ENCODE results near the gene RAP1GAP2.
A peak's percentile ranks its signal among the peaks of the same experiment; 100 is the strongest.

RAP1GAP2 gene

DNA sequence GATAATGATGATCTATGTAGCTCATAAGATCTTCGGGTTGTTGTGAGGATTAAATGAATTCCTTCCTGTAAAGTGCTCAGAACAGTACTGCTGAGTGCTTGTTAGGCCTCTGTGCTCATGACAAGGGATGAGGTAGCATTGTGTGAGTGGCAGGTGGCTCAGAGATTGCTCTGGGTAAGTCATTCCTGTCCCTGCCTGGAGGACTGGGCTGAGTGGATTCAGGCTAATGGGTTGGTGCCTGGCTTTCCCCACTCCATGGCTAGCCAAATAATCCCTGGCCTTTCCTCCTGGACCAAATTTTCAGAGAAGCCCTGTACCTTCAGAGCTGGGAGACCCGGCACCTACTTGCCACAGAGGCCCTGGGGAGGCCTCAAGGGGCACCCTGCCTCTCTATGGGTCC lies 45.5 kb upstream of the RAP1GAP2 start:
- Histone ChIP-seq H3K4me1 (ENCODE audit: control insufficient read depth, insufficient read depth, low read length) (no peaks in the 10 kb centered on the region; the same call in 1 of the 2 replicates), H3K4me3 (ENCODE audit: low read depth, low read length) (no peak overlapping the region), H3K36me3 (ENCODE audit: control insufficient read depth in 2 of 2, insufficient read depth in 1 of 2, low read length in 2 of 2) (no peaks in the 10 kb centered on the region), H3K27ac (ENCODE audit: extremely low read depth, low read depth, low read length) (no peak overlapping the region), H3K9me3 (ENCODE audit: control insufficient read depth, insufficient read depth, low read depth, low read length) (no peaks in the 10 kb centered on the region)
- ChIA-PET POLR2A (no interaction called here), CTCF (no interaction called here)
- TF ChIP-seq ZNF214 (tag by site-specific recombination; IDR thresholded peaks at IDR 0.05; ENCODE audit: borderline replicate concordance) (no peak), ZBTB17 (tag by site-specific recombination; IDR thresholded peaks at IDR 0.05) (peak; percentile 16; the same call in 1 of the 2 replicates)

DNA sequence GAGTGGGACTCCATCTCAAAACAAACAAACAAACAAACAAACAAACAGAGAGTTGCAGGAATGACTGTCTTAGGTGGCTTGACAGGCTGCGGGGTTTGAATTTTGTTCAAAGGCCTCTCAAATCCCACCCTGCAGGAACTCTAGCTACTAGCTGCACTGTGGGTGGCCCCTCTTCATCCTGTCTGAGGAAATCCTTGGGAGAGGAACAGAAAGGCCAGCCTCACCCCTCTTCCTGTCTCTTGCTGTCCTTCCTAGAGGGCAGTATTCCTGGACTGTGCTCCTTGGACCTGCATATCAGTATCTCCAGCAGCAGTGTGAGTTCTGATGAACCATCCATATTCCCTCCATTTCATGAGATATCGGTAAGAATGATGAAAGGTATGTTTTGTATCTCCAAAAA lies 44.7 kb upstream of the RAP1GAP2 start:
- H3K36me3 ChIP-seq (ENCODE audit: control insufficient read depth in 2 of 2, insufficient read depth in 1 of 2, low read length in 2 of 2), result no peaks in the 10 kb centered on the region
- no peak overlapping the region for H3K27ac ChIP-seq (ENCODE audit: extremely low read depth, low read depth, low read length)
- H3K9me3 ChIP-seq (ENCODE audit: control insufficient read depth, insufficient read depth, low read depth, low read length), result no peaks in the 10 kb centered on the region
- no peak overlapping the region for H3K4me3 ChIP-seq (ENCODE audit: low read depth, low read length)
- ChIA-PET CTCF (no interaction called here), POLR2A (no interaction called here)
- H3K4me1 ChIP-seq (ENCODE audit: control insufficient read depth, insufficient read depth, low read length), result peaks cover 3% of the 10 kb centered on the region
- TF ChIP-seq, protein P1, sequence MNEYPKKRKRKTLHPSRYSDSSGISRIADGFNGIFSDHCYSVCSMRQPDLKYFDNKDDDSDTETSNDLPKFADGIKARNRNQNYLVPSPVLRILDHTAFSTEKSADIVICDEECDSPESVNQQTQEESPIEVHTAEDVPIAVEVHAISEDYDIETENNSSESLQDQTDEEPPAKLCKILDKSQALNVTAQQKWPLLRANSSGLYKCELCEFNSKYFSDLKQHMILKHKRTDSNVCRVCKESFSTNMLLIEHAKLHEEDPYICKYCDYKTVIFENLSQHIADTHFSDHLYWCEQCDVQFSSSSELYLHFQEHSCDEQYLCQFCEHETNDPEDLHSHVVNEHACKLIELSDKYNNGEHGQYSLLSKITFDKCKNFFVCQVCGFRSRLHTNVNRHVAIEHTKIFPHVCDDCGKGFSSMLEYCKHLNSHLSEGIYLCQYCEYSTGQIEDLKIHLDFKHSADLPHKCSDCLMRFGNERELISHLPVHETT (tag by site-specific recombination; IDR thresholded peaks at IDR 0.05), result no peak
- TF ChIP-seq, protein P2, sequence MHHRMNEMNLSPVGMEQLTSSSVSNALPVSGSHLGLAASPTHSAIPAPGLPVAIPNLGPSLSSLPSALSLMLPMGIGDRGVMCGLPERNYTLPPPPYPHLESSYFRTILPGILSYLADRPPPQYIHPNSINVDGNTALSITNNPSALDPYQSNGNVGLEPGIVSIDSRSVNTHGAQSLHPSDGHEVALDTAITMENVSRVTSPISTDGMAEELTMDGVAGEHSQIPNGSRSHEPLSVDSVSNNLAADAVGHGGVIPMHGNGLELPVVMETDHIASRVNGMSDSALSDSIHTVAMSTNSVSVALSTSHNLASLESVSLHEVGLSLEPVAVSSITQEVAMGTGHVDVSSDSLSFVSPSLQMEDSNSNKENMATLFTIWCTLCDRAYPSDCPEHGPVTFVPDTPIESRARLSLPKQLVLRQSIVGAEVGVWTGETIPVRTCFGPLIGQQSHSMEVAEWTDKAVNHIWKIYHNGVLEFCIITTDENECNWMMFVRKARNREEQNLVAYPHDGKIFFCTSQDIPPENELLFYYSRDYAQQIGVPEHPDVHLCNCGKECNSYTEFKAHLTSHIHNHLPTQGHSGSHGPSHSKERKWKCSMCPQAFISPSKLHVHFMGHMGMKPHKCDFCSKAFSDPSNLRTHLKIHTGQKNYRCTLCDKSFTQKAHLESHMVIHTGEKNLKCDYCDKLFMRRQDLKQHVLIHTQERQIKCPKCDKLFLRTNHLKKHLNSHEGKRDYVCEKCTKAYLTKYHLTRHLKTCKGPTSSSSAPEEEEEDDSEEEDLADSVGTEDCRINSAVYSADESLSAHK (tag by site-specific recombination; IDR thresholded peaks at IDR 0.05), result no peak
- no peak for TF ChIP-seq ZNF155 (tag by site-specific recombination; IDR thresholded peaks at IDR 0.05)
- TF ChIP-seq ZNF133 (tag by site-specific recombination; IDR thresholded peaks at IDR 0.05), result no peak
- no peak for TF ChIP-seq ZNF76 (tag by site-specific recombination; IDR thresholded peaks at IDR 0.05; ENCODE audit: borderline replicate concordance, low read depth)
- TF ChIP-seq SP7 (tag by site-specific recombination; IDR thresholded peaks at IDR 0.05), result no peak
- TF ChIP-seq GLI4 (tag by site-specific recombination; IDR thresholded peaks at IDR 0.05), result no peak
- no peak for TF ChIP-seq ZNF610 (tag by site-specific recombination; IDR thresholded peaks at IDR 0.05; ENCODE audit: borderline replicate concordance)
- TF ChIP-seq, protein P3, sequence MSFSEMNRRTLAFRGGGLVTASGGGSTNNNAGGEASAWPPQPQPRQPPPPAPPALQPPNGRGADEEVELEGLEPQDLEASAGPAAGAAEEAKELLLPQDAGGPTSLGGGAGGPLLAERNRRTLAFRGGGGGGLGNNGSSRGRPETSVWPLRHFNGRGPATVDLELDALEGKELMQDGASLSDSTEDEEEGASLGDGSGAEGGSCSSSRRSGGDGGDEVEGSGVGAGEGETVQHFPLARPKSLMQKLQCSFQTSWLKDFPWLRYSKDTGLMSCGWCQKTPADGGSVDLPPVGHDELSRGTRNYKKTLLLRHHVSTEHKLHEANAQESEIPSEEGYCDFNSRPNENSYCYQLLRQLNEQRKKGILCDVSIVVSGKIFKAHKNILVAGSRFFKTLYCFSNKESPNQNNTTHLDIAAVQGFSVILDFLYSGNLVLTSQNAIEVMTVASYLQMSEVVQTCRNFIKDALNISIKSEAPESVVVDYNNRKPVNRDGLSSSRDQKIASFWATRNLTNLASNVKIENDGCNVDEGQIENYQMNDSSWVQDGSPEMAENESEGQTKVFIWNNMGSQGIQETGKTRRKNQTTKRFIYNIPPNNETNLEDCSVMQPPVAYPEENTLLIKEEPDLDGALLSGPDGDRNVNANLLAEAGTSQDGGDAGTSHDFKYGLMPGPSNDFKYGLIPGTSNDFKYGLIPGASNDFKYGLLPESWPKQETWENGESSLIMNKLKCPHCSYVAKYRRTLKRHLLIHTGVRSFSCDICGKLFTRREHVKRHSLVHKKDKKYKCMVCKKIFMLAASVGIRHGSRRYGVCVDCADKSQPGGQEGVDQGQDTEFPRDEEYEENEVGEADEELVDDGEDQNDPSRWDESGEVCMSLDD (tag by site-specific recombination; IDR thresholded peaks at IDR 0.05), result no peak
- no peak for TF ChIP-seq ZNF335 (tag by site-specific recombination; conservative IDR thresholded peaks at IDR 0.05)
- TF ChIP-seq KLF7 (tag by site-specific recombination; IDR thresholded peaks at IDR 0.05; ENCODE audit: borderline replicate concordance), result no peak
- TF ChIP-seq ZBTB1 (tag by site-specific recombination; IDR thresholded peaks at IDR 0.05), result no peak
- TF ChIP-seq ZNF473 (tag by site-specific recombination; IDR thresholded peaks at IDR 0.05), result no peak
- no peak for TF ChIP-seq ZNF23 (tag by site-specific recombination; IDR thresholded peaks at IDR 0.05; ENCODE audit: borderline replicate concordance)
- TF ChIP-seq ZNF449 (tag by site-specific recombination; IDR thresholded peaks at IDR 0.05), result no peak
- no peak for TF ChIP-seq GFI1B (tag by site-specific recombination; IDR thresholded peaks at IDR 0.05)
- TF ChIP-seq ZNF747 (tag by site-specific recombination; IDR thresholded peaks at IDR 0.05), result no peak
